Nephron progenitor cell (in vitro differentiated cells): ENCODE results near the gene FAS.

Experiments used
- DNase-seq: peaks from one replicate; pipeline ENCODE4 v3.0.0; 2021
- H3K27ac Mint-ChIP-seq: 2 replicates; pipeline ENCODE4 v1.8.0; 2021; ENCODE audit warnings: mild to moderate bottlenecking, moderate library complexity, mixed read lengths
- H3K27me3 Mint-ChIP-seq: 2 replicates; pipeline ENCODE4 v1.8.0; 2021; ENCODE audit warnings: mild to moderate bottlenecking, low read depth, mixed read lengths; ENCODE audit not compliant: poor library complexity
- H3K36me3 Mint-ChIP-seq: 2 replicates; pipeline ENCODE4 v1.8.0; 2021; ENCODE audit warnings: low read depth, mixed read lengths
- H3K4me1 Mint-ChIP-seq: 2 replicates; pipeline ENCODE4 v1.8.0; 2021; ENCODE audit warnings: mixed read lengths
- H3K4me3 Mint-ChIP-seq: 2 replicates; pipeline ENCODE4 v1.8.0; 2021; ENCODE audit warnings: mild to moderate bottlenecking, moderate library complexity, mixed read lengths
- H3K9me3 Mint-ChIP-seq: 2 replicates; pipeline ENCODE4 v1.8.0; 2021; ENCODE audit warnings: mild to moderate bottlenecking, moderate library complexity, mixed read lengths
- CTCF ChIP-seq: fragments of 200-600 bp; sonication (generic); IDR thresholded peaks from 2 replicates; pipeline ENCODE4 v1.5.0; 2021; ENCODE audit warnings: antibody characterized with exemption

Gene FAS

GRCh38 chr10:88980800-88981199 is 9.8 kb upstream of the FAS start:
- DNase-seq: no peak
- H3K9me3 Mint-ChIP-seq: no peaks in the 10 kb centered on the region
- no peaks in the 10 kb centered on the region for H3K36me3 Mint-ChIP-seq
- H3K27me3 Mint-ChIP-seq: no peaks in the 10 kb centered on the region
- H3K4me3 Mint-ChIP-seq: no peak overlapping the region
- peaks cover 16% of the 10 kb centered on the region for H3K4me1 Mint-ChIP-seq
- H3K27ac Mint-ChIP-seq: no peak overlapping the region
- no peak for TF ChIP-seq CTCF

GRCh38 chr10:88981435-88981834 is 9.2 kb upstream of the FAS start:
- Mint-ChIP-seq H3K4me3 (no peak overlapping the region), H3K4me1 (peaks cover 16% of the 10 kb centered on the region), H3K27ac (no peak overlapping the region), H3K9me3 (no peaks in the 10 kb centered on the region), H3K36me3 (no peaks in the 10 kb centered on the region), H3K27me3 (no peaks in the 10 kb centered on the region)
- DNase-seq: no peak
- no peak for TF ChIP-seq CTCF

- peaks cover 16% of the 10 kb centered on the region for H3K4me1 Mint-ChIP-seq
- H3K27ac Mint-ChIP-seq: no peak overlapping the region
- no peaks in the 10 kb centered on the region for H3K36me3 Mint-ChIP-seq
- H3K4me3 Mint-ChIP-seq: no peak overlapping the region
- no peaks in the 10 kb centered on the region for H3K27me3 Mint-ChIP-seq
- no peak for TF ChIP-seq CTCF
- no peak for DNase-seq
- no peaks in the 10 kb centered on the region for H3K9me3 Mint-ChIP-seq
Measured at GRCh38 chr10:88982366-88982765, 8.2 kb upstream of the FAS start.

- Mint-ChIP-seq H3K27ac (no peak overlapping the region), H3K9me3 (no peaks in the 10 kb centered on the region), H3K36me3 (no peaks in the 10 kb centered on the region), H3K4me3 (no peak overlapping the region), H3K4me1 (peaks cover 16% of the 10 kb centered on the region), H3K27me3 (no peaks in the 10 kb centered on the region)
- DNase-seq: no peak
- no peak for TF ChIP-seq CTCF
Measured at GRCh38 chr10:88983206-88983605, 7.4 kb upstream of the FAS start.

GRCh38 chr10:88983939-88984338 is 6.7 kb upstream of the FAS start:
- Mint-ChIP-seq H3K27ac (no peak overlapping the region), H3K4me3 (no peak overlapping the region)

More at GRCh38 chr10:88983939-88984338, 6.7 kb upstream of the FAS start:
- H3K27me3 Mint-ChIP-seq: peaks cover 3% of the 10 kb centered on the region
- peaks cover 14% of the 10 kb centered on the region for H3K4me1 Mint-ChIP-seq
- no peak for TF ChIP-seq CTCF
- DNase-seq: no peak
- H3K36me3 Mint-ChIP-seq: no peaks in the 10 kb centered on the region
- no peaks in the 10 kb centered on the region for H3K9me3 Mint-ChIP-seq
